HepG2 (cell line): Measurements from ENCODE around the gene ADCY10. TPM values are rescaled to one million over a fixed set of nuclear protein-coding genes. Genes with fewer than 3 reads are reported as not detected.

Experiments used
- ATAC-seq: fragments of 200-7000 bp; cut with Tn5 transposase; 3 replicates; pipeline ENCODE4 v1.9.1; 2020; ENCODE audit warnings: mild to moderate bottlenecking, moderate library complexity
- BruUV-seq: library from RNA; stranded (reverse); fragments of 400-500 nt; replicated peaks from 2 replicates; lab custom pipeline; 2021; lab: Mats Ljungman, UMichigan
- CTCF ChIA-PET: fragments of 300-600 bp; formaldehyde crosslinking; extraction: SDS; loops from one replicate; lab custom pipeline; 2021; ENCODE audit warnings: low total read pairs, inconsistent platforms, low intra/inter-chr PET ratio; lab: Yijun Ruan, JAX
- POLR2A ChIA-PET: fragments of 350-600 bp; sonication (Branson Sonifier 250); formaldehyde crosslinking; loops from one replicate; lab custom pipeline; 2020; ENCODE audit warnings: antibody characterized with exemption, inconsistent platforms; lab: Yijun Ruan, JAX
- DNase-seq: peaks from one replicate; pipeline ENCODE4 v3.0.0-alpha.2; 2015; ENCODE audit warnings: low spot score
- FAIRE-seq: peaks from 3 replicates; lab custom pipeline; 2011; peaks lifted over from hg19 to GRCh38; lab: Jason Lieb, UNC
- H2AFZ ChIP-seq: one replicate; pipeline ENCODE4 v1.6.1; 2011; ENCODE audit warnings: low read length, inconsistent platforms
- H3K27ac ChIP-seq: fragments of 300-600 bp; 3 replicates; pipeline ENCODE4 v1.8.0; 2011; ENCODE audit warnings: mixed run types, mild to moderate bottlenecking, mixed read lengths, low read length, inconsistent platforms; ENCODE audit not compliant: insufficient read depth; ENCODE audit errors: extremely low read length
- H3K27me3 ChIP-seq, 2 experiments: fragments of 200-600 bp in 1 of 2; 2 replicates in 1 of 2; 3 replicates in 1 of 2; pipeline versions ENCODE4 v1.6.0 to v1.8.0; 2011; ENCODE audit warnings: low read length in 2 of 2, mild to moderate bottlenecking in 2 of 2, moderate library complexity in 2 of 2, inconsistent platforms in 1 of 2; ENCODE audit not compliant: insufficient read depth in 2 of 2, control insufficient read depth in 1 of 2
- H3K36me3 ChIP-seq, 2 experiments: fragments of 200-600 bp in 1 of 2; replicated peaks in 1 of 2; 2 replicates in 1 of 2; 3 replicates in 1 of 2; pipeline versions ENCODE4 v1.5.1 to v1.8.0; 2011; ENCODE audit warnings: low read length in 2 of 2, inconsistent platforms in 1 of 2; ENCODE audit not compliant: insufficient read depth in 2 of 2, control insufficient read depth in 1 of 2
- H3K4me1 ChIP-seq: 2 replicates; pipeline ENCODE4 v1.5.1; 2012; ENCODE audit warnings: low read length, inconsistent platforms; ENCODE audit not compliant: insufficient read depth
- H3K4me2 ChIP-seq: 2 replicates; pipeline ENCODE4 v1.6.0; 2011; ENCODE audit warnings: low read depth, low read length, inconsistent platforms
- H3K4me3 ChIP-seq, 3 experiments: fragments of 200-600 bp in 1 of 3; sonication (generic), shearing (Covaris generic) in 1 of 3; replicated peaks in 1 of 3; 2 replicates each; pipeline ENCODE4 v1.5.1; 2011 to 2016; ENCODE audit warnings: low read length in 3 of 3, inconsistent platforms in 2 of 3, low read depth in 2 of 3, mild to moderate bottlenecking in 2 of 3, control low read depth in 1 of 3, mixed read lengths in 1 of 3; ENCODE audit not compliant: insufficient read depth in 1 of 3
- H3K79me2 ChIP-seq: one replicate; pipeline ENCODE4 v1.6.1; 2011; ENCODE audit warnings: low read length, inconsistent platforms; ENCODE audit not compliant: insufficient read depth
- H3K9ac ChIP-seq: 2 replicates; pipeline ENCODE4 v1.6.0; 2011; ENCODE audit warnings: mild to moderate bottlenecking, low read depth, low read length, inconsistent platforms; ENCODE audit not compliant: insufficient read depth
- H3K9me3 ChIP-seq: 2 replicates; pipeline ENCODE4 v1.5.1; 2012; ENCODE audit warnings: mild to moderate bottlenecking, low read length
- H4K20me1 ChIP-seq: 2 replicates; pipeline ENCODE4 v1.6.0; 2011; ENCODE audit warnings: inconsistent platforms, mild to moderate bottlenecking, low read length, moderate library complexity; ENCODE audit not compliant: insufficient read depth
- ARID3A ChIP-seq: IDR thresholded peaks from 2 replicates; pipeline ENCODE4 v1.6.1; 2012; ENCODE audit warnings: low read depth, low read length, improper control_type of control experiment
- CREM ChIP-seq, 2 experiments: sonication (generic) in 1 of 2; formaldehyde crosslinking in 1 of 2; IDR thresholded peaks; 2 replicates each; pipeline versions ENCODE4 v1.4.0 to v1.6.1; 2016 to 2020; ENCODE audit warnings: antibody characterized with exemption in 1 of 2, mild to moderate bottlenecking in 1 of 2, missing genetic modification reagents in 1 of 2
- CSRNP1 ChIP-seq: sonication (generic); formaldehyde crosslinking; IDR thresholded peaks from 2 replicates; pipeline ENCODE4 v1.8.1; 2023; ENCODE audit warnings: mild to moderate bottlenecking, missing genetic modification reagents
- FOXC1 ChIP-seq: sonication (generic); formaldehyde crosslinking; IDR thresholded peaks from 2 replicates; pipeline ENCODE4 v1.8.0; 2022; ENCODE audit warnings: mild to moderate bottlenecking, missing genetic modification reagents, borderline replicate concordance
- HDAC1 ChIP-seq: sonication (generic); formaldehyde crosslinking; IDR thresholded peaks from 2 replicates; pipeline ENCODE4 v1.5.1; 2020; ENCODE audit warnings: mild to moderate bottlenecking, missing genetic modification reagents
- MYC ChIP-seq: sonication (generic); formaldehyde crosslinking; IDR thresholded peaks from 2 replicates; pipeline ENCODE4 v1.9.0; 2021; ENCODE audit warnings: missing genetic modification reagents, borderline replicate concordance
- NPAS2 ChIP-seq: sonication (generic); formaldehyde crosslinking; IDR thresholded peaks from 2 replicates; pipeline ENCODE4 v1.8.0; 2022; ENCODE audit warnings: mild to moderate bottlenecking, missing genetic modification reagents, borderline replicate concordance
- RCOR2 ChIP-seq: IDR thresholded peaks from 2 replicates; pipeline ENCODE4 v1.6.1; 2016; ENCODE audit warnings: missing biosample characterization, missing genetic modification reagents
- XRCC5 ChIP-seq: fragments of 200-400 bp; formaldehyde crosslinking; optimal IDR thresholded peaks from 2 replicates; pipeline ENCODE3; 2017; ENCODE audit warnings: mild to moderate bottlenecking, low read length
- ZBTB34 ChIP-seq: sonication (generic); formaldehyde crosslinking; IDR thresholded peaks from 2 replicates; pipeline ENCODE4 v1.8.0; 2022; ENCODE audit warnings: mild to moderate bottlenecking, missing genetic modification reagents
- ZMYM4 ChIP-seq: sonication (generic); formaldehyde crosslinking; IDR thresholded peaks from 2 replicates; pipeline ENCODE4 v1.8.1; 2023; ENCODE audit warnings: mild to moderate bottlenecking, missing genetic modification reagents
- ZNF138 ChIP-seq: sonication (generic); formaldehyde crosslinking; IDR thresholded peaks from 2 replicates; pipeline ENCODE4 v1.5.0; 2020; ENCODE audit warnings: mild to moderate bottlenecking, low read depth, missing genetic modification reagents
- ZNF205 ChIP-seq: IDR thresholded peaks from 2 replicates; pipeline ENCODE4 v1.6.1; 2018; ENCODE audit warnings: missing biosample characterization, missing genetic modification reagents
- ZNF484 ChIP-seq: sonication (generic); formaldehyde crosslinking; IDR thresholded peaks from 2 replicates; pipeline ENCODE4 v1.5.1; 2020; ENCODE audit warnings: mild to moderate bottlenecking, low read depth, missing genetic modification reagents, borderline replicate concordance
- ZNF691 ChIP-seq: sonication (generic); formaldehyde crosslinking; IDR thresholded peaks from 2 replicates; pipeline ENCODE4 v1.4.0; 2020; ENCODE audit warnings: missing genetic modification reagents, low read depth, mild to moderate bottlenecking, borderline replicate concordance
- ZNF7 ChIP-seq: IDR thresholded peaks from 2 replicates; pipeline ENCODE4 v1.6.1; 2016; ENCODE audit warnings: missing biosample characterization, missing genetic modification reagents
- WGBS: methylation state at CpG from one replicate; pipeline ENCODE4 v1.1.6; 2017; ENCODE audit warnings: low lambda C conversion rate; 5-methylcytosine and 5-hydroxymethylcytosine counted together
- in situ Hi-C: cut with HindIII; loops from 2 replicates; pipeline ENCODE4 v1.10.0; 2017; ENCODE audit warnings: low pct_unique_long_range_greater_than_20kb; ENCODE audit not compliant: extremely low pct_ligation_motif_present
- intact Hi-C: fragments of 100-400 bp; cut with micrococcal nuclease; formaldehyde crosslinking; loops from one replicate; pipeline ENCODE4 v1.10.0; 2022; ENCODE audit not compliant: unreplicated experiment
- polyA plus RNA-seq, 8 experiments: library from polyadenylated mRNA; depleted of rRNA in 3 of 8; stranded (reverse) in 7 of 8; unstranded in 1 of 8; fragments of >200 nt; fragmentation: Illumina TruSeq in 4 of 8; extraction: Trizol in 4 of 8; gene quantifications; 2 replicates each; pipeline versions ENCODE4 v1.2.1 to v1.2.3, GENCODE V29; 2011 to 2016; ENCODE audit warnings: low read depth in 4 of 8, missing spikeins in 1 of 8, mixed read lengths in 1 of 8; ENCODE audit not compliant: insufficient read depth in 1 of 8
- total RNA-seq, 5 experiments: library from RNA; depleted of rRNA; stranded (reverse); fragments of >200 nt; fragmentation: Illumina TruSeq; extraction: Trizol; gene quantifications; 2 replicates each; pipeline ENCODE4 v1.2.3, GENCODE V29; 2016; ENCODE audit warnings: low read depth in 1 of 5

The ADCY10 gene
- total and polyA plus RNA-seq, 2 of the 13 experiments (the other 11 are each of a cell fraction or from before 2014, with no cell fraction given), result 0.02 to 0.03 TPM

DNA sequence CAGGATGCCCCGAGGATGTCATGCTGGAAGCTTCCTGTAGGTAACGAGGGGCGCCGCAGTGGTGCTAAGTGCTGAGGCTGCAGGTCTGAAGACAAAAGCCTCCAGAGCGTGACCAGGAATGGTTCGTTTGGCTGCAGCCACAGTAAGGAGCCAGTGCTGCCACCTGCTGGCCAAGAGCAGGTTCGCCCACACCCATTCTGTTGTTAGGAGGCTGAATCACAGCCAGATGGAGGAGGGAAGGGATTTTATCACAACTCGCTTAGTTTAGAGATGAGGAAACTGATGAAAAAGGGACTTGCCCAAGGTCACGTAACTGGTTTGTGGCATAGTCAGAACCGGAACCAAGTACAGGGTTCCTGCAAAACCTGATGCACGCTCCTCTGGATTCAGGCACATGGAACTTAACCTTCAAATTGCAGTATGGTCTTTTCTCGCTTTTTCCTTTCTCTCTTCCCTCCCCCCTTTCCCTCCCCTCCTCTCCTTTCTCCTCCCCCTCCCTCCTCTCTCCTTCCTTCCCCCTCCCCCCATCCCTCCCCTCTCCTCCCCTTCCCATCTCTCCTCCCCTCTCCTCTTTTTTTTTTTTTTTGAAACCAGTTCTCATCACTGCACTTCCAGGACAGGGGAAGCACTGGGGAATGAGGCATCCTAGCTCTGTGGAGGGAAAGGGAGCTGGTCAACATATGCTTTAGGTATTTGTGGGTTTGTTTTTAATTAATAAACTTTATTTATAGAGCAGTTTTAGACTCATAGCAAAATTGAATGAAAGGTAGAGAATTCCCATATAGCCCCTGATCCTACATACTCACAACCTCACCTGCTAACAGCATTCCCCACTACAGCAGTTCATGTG, 110.4 kb downstream of the ADCY10 start:
- 11% methylated on average over 12 of the region's 12 CpGs for WGBS
- Histone ChIP-seq H3K4me2 (peak overlapping the region; percentile 57), H3K4me3 (peak overlapping the region in 1 of 3 experiments; percentile 21; a peak in 1 of 6 replicates), H3K9ac (no peak overlapping the region), H3K79me2 (no peaks in the 10 kb centered on the region), H3K36me3 (no peaks in the 10 kb centered on the region), H2AFZ (no peak overlapping the region), H4K20me1 (no peaks in the 10 kb centered on the region), H3K27me3 (no peaks in the 10 kb centered on the region), H3K27ac (no peak overlapping the region), H3K9me3 (no peaks in the 10 kb centered on the region), H3K4me1 (peaks cover 29% of the 10 kb centered on the region)
- in situ Hi-C loops (no loop called here), intact Hi-C loops (loop anchor here (1.0 to 10.0 kb wide), 4 partner anchors 82 to 131 kb away; partner anchors contain the start of genes DCAF6, MPC2 and MPZL1)
- ChIA-PET CTCF (interaction anchor here (0.9 to 2.8 kb wide), 2 partner anchors 82 to 88 kb away, joined by 5 to 15 read pairs; partner anchors contain the start of gene MPZL1), POLR2A (no interaction called here)
- DNase-seq (peak; percentile 90), ATAC-seq (peak; percentile 94), FAIRE-seq (peak; percentile 97)
- BruUV-seq, result no TSS peak
- TF ChIP-seq MYC (CRISPR knock-in tag) (peak; percentile 63; the same call in 1 of the 2 replicates), ZBTB34 (CRISPR knock-in tag) (peak; percentile 36; the same call in 1 of the 2 replicates), CSRNP1 (CRISPR knock-in tag) (0 out of 2 replicates have a peak, but pooled peaks have one; percentile 42), FOXC1 (CRISPR knock-in tag) (no peak), ZNF7 (CRISPR knock-in tag) (no peak), ZNF484 (CRISPR knock-in tag) (no peak), RCOR2 (CRISPR knock-in tag) (0 out of 2 replicates have a peak, but pooled peaks have one; percentile 35), ZNF138 (CRISPR knock-in tag) (no peak), CREM (IDR thresholded peaks at IDR 0.05) (no peak), CREM (CRISPR knock-in tag; IDR thresholded peaks at IDR 0.05) (no peak), ZMYM4 (CRISPR knock-in tag) (peak; percentile 74), HDAC1 (CRISPR knock-in tag) (peak; percentile 39; the same call in 1 of the 2 replicates), ZNF205 (CRISPR knock-in tag) (no peak), ARID3A (peak; percentile 52; the same call in 1 of the 2 replicates), ZNF691 (CRISPR knock-in tag) (no peak), XRCC5 (peak; percentile 98), NPAS2 (no peak)
